Stimulated activated CD4-positive, alpha-beta T cell treated with anti-CD3 and anti-CD28 coated beads, Interleukin-1b, Interleukin-23, amount 100 ng/mL, for 48 hours (primary cell): ENCODE results near the gene LRRC8B.
A peak's percentile ranks its signal among the peaks of the same experiment; 100 is the strongest.
"Not testable (repeated sequence)": the region's sequence is repeated elsewhere in the genome, so short reads cannot be mapped to it uniquely, and the experiment has no call there.

ENCODE experiments used
- DNase-seq: peaks from one replicate; pipeline ENCODE4 v3.0.0-alpha.2; 2020

Gene LRRC8B

GRCh38 chr1:89587729-89588161 lies 63.1 kb downstream of the LRRC8B start:
- no peak for DNase-seq

DNA sequence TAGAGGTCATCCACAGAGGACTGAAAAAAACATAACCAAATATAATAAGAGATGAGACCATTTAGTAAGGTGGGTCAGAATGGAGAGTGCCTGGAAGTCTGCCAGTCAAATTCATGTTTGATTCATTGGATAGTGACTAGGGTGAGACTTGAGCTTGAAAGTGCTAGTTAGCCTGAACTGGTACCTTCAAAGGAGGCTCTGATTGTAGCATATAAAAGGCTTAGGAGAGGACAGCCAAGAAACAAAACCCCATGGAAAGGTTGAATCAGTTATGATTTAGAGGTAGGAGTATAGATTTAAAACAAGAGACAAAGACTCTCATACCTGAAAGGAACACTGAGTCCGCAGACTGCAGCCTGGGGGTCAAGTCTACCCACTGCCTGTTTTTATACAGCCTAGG lies 63.9 kb downstream of the LRRC8B start:
- DNase-seq, result no peak

GRCh38 chr1:89589515-89589914 lies 64.9 kb downstream of the LRRC8B start:
- no peak for DNase-seq

- no peak for DNase-seq
Measured at GRCh38 chr1:89590341-89591080, 65.9 kb downstream of the LRRC8B start.

DNA sequence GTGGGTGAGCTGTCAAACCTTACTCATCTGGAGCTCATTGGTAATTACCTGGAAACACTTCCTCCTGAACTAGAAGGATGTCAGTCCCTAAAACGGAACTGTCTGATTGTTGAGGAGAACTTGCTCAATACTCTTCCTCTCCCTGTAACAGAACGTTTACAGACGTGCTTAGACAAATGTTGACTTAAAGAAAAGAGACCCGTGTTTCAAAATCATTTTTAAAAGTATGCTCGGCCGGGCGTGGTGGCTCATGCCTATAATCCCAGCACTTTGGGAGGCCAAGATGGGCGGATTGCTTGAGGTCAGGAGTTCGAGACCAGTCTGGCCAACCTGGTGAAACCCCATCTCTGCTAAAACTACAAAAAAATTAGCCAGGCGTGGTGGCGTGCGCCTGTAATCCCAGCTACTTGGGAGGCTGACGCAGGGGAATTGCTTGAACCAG lies 68.3 kb downstream of the LRRC8B start:
- not testable (repeated sequence) for DNase-seq

DNA sequence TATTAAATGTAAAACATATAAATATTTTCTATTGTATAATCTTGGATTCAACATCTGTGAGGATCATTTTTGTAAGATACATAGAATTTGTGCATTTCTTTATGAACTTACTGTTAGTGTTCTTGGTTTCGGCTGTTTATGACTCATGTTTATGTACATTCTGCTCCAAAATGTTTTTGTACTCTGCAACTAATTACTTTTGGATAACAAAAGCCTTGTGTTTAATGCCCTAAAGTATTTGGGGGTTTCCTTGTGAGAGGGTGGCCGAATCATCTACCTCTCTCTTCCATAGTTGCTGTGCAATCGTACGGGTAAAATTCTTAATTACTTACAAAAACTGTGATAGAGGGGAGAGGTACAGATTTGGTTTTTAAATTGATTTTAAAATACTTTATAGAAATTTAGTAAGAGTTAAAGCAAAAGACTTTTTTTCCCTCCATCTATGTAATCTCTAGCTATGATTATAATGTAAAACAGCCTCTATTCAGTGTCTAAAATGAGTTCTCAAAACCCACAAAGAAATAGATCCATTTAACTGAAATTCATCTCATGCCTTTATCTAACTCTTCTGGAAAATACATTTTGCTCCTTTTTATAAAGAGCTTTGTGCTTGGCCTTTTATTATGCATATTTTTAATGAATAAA lies 69.6 kb downstream of the LRRC8B start:
- no peak for DNase-seq

- no peak for DNase-seq
Measured at GRCh38 chr1:89596698-89597097, 72.1 kb downstream of the LRRC8B start.

DNA sequence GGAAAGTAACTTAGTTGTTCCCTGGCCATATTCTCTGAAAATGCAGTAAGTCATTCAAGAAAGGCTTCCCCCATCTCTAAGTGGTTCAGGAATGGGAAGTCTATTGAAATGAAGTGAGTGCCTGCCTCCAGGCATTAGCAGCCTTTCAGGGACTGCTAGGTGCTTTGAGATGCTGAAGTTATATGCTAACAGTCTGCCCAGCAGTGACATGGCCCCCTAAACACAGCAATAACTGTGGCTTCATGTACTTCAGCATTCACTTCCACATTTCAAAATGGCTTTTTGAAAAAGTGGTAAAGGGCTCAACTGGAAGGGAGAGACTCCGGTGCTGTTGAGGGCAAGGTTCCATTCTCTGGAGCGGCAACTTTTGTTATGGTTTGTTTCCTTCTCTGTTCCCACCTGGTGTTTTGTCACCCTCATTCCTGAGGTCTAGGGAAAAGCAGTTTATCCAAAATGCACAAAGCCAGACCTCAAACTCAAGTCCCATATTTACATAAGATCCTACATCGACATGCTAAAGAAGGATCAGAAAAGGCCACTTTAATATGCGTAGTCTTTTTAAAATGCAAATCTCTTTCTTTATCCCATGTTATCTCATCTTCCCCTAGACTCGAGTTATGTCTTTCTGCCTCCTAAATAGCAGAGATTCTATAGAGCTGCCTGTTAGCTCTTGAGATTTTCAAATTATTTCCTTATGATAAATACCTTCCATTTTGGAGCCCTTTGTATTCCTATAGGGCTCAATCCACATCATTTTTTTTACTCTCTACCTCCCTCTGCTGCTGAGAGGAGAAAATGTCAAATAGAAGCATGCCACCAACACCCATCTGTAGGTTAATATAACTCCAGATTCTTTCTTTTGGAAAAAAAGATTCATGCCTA lies 74.1 kb downstream of the LRRC8B start:
- no peak for DNase-seq

DNA sequence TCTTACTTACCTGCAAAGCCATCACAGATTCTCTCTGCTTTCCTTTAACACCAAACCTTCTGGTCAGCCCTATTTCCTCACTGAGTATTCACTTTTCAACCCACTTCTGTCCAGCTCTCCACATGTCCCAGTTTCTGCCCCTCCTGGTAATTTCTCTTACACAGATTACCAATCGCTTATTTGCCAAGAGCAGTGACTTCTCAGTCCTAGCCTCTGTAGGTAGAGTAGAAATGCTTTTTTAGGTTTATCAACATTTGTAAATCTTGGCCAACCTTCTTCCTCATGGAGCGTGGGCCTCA lies 74.7 kb downstream of the LRRC8B start:
- no peak for DNase-seq

DNA sequence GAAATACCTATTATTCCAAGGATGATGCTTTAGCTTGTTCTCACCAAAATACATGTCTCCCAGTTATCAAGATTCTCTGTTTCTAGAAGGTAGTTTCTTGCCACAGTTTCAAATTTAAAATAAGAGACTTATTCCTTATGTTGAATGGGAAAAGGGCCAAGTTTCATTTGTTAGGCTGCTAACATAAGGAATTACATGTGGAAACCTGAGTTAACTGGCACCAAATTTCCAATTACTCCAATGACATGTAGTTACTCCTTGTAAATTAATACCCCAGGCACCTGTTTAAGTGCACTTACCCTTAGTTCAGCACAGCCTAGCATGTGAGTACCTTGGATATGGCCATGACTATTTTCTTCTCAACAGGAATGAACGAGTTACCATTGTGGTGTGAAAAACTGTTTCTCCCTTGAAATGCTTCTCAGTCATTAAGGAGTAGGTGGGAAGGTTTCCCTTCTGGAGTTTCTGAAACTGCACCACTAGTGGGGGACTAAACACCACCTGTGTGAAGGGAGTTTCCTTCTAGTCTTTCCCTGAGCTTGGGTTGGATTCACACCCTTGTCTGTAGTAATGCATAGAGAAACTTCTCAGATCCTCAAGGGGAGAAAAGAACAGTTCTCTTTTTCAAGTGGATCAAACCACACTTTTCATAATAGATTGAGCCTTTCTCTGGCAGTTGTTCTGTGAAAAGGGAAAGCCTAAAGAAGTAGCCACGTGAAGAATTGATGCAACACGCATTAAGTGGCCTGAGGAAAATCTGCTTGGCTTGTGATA lies 76.0 kb downstream of the LRRC8B start:
- no peak for DNase-seq

DNA sequence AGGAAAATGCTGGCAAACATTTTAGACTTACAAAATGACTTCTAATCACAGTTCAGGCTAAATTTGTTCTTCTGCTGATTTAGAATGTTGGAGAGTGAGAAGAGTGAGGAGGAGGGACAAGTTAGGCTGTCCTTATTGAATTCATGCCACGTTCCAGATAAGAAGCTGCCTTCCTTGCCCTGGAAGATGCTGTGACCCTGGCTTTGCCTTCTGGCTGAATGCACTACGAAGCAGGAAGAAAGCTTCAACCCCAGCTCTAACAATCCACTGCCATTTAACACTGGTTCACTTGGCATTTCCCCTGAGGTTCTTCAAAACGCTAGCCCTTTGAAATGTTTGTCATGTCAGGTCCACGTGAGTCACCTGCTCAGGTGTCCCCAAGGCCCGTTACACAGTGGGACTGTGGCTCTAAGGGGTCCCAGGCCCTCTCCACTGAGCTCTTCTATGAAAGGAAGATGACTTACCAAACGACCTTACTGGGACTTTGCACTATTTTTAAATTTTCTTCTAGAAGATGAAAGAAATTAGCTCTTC lies 78.3 kb downstream of the LRRC8B start:
- DNase-seq, result peak; percentile 39

GRCh38 chr1:89603651-89604413 lies 79.2 kb downstream of the LRRC8B start:
- peak; percentile 67 for DNase-seq

DNA sequence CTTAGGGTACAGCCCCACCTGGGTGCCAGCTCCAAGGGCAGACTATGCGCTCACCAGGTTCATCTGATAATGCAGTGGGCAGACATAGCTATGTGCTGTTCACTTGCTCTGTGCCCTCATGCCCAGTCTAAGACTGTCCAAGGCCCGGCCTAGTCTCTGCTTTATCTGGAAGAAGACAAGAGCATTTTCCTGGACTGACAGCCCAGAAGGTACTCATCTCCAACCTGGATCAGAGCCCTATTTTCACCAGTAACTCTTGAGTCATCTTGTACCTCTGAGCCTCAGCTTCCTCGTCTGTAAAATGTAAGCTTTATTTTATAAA lies 79.7 kb downstream of the LRRC8B start:
- peak; percentile 43 for DNase-seq

DNA sequence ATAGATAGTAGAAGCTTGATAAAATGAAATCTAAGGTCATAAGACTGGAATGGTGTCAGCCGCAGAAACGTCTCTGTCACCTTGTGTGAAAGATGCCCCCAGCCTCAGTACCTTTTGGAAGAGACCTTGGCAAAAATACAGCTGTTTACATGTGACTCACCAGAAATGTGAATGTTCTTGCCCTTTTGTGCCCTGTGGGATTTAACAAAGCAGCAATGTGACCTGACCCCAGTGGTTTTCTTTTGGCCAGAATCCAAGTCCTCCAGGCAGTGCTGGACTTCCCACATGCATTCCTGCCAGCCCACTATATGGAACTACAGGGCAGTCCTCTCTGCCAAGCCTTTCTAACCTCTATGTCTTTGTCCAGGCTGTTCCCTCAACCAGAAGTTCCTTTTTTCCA lies 81.1 kb downstream of the LRRC8B start:
- no peak for DNase-seq

DNA sequence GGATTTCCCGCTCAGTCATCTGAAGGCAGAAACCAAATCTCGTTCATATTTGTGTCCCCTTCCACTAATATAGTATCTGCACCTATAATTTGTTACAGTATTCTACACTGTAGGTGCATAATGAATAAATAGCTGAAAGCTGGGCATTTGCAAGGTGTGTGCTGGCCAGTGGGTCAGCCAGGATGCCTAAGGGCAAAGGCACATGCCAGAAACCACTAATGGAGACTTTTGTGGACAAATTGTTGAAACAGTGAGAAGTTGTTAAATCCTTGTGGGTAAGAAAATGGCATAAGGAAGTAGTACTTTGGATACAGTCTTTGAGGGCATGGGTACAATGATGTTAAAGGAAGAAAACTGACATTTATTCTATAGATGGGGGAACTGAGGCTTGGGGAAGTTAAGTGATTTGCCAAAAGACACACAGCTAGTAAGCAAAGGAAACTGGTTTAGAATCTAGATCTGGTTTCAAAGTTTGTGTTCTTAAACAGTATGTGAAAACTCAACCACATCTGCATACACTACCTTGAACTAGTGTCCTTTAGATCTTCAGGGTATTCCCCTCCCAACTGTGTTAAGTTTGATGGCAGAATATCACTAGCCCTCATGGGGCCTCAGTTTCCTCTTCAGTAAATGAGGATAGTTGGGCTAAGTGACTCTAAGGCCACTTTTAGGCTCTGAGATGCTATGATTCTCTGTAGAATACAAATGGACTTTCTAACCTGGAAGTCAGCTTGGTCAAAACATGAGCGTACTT lies 81.8 kb downstream of the LRRC8B start:
- no peak for DNase-seq

DNA sequence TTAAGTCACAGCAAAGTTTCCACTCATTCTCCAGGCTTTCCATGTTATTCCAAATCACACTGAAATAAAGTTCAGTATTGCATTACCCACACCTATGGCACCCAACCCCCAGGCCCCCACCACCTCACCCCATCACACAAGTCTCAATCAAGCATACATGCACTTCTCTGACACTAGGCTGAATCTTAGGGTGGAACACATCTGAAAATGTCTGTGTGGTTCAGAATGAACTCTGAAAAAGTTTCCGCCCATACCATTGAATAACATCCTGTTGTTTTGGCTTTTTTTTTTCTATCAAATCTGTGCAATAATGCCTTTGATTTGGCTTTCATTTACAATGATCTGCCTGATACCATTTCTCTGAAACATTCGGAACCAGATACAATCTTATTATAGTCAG lies 82.5 kb downstream of the LRRC8B start:
- DNase-seq, result peak; percentile 40

DNA sequence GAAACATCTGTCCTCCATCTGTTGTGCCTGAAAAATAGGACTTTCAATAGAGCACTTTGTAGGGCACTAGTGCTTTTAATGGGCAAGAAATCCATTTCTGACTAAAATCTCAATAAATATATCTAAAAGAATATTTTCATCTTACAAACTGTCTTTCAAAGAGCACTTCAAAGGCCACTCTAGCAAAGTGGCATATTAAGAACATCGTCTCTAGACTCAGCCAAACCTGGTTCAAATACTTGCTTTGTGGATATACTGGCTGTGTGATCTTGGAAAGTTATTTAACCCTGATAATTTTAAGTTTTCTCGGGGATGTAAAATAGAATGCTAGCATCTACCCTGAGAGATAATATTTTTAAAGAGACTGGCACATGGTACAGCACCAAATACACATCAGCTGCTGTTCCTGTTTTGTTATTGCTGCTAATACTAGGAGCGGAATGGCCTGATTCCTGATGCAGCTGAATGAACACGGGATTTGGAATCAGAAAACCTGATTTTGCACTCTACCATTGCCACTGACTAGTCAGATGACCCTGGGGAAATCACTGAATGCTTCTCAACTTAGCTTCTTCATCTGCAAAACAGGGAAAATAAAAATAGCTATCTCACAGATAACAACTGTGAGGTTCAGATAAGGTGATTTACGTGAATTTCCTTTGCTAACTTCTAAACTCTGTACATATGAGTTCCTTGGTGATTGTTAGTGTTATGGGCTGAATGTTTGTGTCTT lies 83.1 kb downstream of the LRRC8B start:
- no peak for DNase-seq

DNA sequence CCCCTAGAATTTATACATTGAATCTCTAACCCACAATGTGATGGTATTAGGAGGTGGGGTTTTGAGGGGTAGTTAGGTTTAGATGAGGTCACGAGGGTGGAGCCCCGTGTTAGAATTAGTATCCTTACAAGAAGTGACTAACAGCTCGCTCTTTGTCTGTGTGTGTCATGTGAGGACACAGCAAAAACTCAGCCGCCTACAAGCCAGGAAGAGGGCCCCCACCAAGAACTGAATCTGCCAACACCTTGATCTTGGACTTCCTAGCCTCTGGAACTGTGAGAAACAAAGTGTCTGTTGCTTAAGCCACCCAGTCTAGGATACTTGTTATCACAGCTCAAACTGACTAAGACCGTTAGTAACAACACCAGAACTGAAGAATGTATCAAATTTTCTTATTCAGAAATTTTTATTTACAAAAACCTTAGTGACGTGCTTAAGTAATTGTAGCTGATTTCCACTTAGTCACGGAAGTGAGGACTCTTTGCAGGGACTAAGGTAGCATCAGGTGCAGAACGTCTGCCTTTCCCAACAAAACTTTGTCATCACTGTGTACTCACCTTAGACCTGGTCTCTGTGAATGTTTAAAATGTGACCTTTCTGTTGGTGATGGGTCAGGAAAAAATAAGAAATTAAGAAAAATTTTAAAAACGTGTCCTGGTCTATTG lies 83.8 kb downstream of the LRRC8B start:
- peak; percentile 81 for DNase-seq

DNA sequence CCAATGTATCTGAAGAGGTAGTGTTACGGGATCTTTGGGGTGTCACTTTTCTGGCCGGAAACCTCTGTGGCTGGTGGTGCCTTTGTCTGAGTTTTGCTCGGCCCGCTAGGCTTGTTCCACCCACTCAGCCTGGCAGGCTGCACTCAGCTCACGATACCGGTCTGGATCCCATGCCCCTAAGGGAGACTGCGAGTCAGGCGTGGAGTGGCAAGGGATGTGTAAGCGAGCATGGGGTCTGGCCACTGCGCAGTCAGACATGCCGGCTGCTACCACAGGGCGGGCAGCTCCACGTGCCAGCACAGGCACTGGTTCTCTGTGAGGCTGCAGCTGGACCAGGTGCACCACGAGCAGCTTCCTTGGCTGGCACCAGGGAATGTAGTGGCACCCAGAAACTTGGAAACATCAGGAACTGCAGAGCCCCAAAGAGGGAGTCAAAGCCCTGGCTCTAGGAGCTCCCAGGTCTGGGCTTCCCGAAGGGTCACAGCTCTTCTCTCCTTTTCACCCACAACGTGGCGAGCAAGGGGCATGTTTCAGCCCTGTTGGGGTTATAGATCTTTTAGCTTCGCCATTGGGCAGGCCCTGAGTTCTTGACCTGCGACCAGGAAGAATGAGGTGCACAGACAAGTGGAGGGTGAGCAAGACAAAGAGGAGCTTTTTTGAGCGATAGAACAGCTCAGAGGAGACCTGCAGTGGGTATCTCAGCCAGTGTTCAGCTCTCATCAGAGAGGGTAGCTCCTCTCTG lies 84.5 kb downstream of the LRRC8B start:
- DNase-seq, result peak; percentile 74
